Superior temporal gyrus (tissue), 1 donor: Measurements from ENCODE around the gene CCDC85C.
"Not testable (repeated sequence)": the region's sequence is repeated elsewhere in the genome, so short reads cannot be mapped to it uniquely, and the experiment has no call there.

ENCODE experiments used
- DNase-seq: peaks from one replicate; pipeline ENCODE4 v3.0.0-alpha.2; 2016; ENCODE audit errors: extremely low spot score

The CCDC85C gene

DNA sequence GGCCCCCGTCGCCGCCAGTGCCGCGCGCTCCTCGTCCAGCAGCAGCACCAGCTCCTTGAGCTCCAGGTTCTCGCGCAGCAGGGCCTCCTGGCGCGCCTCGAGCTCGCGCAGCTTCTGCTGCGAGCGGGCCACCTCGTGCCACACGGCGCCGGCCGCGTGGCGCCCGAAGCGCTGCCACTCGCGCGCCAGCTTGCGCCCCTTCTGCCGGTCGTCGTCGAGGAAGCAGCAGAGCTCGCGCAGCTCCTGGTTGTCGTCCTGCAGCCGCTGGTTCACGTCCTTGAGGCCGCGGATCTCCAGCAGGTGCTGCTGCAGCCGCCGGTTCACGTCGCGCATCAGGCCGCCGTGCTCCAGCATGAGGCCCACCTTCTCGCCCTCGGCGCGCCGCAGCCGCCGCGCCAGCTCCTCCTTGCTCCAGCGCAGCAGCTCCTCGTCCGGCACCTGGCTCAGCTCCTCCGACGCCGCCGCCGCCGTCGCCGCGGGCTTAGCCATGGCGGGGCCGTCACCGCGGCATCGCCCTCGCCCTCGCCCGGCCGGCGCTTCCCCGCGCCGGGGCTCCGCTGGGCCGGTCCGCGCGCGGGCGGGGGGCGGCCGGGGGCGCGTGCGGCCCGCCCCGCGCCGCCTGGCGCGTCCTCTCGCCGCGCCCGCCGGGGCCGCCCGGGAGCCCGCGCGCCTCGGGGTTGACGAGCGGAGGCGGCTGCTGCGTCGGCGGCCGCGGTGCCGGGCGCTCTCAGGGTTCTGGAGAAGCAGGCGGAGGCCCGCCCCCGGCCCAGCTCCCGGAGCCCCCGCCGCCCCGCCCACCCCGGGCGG lies at the start of gene CCDC85C:
TSS of gene CCDC85C (minus strand) at position 737 of the 807 bp plus-strand sequence. CDS start at position 489, 248 bp downstream.
- DNase-seq: no peak

DNA sequence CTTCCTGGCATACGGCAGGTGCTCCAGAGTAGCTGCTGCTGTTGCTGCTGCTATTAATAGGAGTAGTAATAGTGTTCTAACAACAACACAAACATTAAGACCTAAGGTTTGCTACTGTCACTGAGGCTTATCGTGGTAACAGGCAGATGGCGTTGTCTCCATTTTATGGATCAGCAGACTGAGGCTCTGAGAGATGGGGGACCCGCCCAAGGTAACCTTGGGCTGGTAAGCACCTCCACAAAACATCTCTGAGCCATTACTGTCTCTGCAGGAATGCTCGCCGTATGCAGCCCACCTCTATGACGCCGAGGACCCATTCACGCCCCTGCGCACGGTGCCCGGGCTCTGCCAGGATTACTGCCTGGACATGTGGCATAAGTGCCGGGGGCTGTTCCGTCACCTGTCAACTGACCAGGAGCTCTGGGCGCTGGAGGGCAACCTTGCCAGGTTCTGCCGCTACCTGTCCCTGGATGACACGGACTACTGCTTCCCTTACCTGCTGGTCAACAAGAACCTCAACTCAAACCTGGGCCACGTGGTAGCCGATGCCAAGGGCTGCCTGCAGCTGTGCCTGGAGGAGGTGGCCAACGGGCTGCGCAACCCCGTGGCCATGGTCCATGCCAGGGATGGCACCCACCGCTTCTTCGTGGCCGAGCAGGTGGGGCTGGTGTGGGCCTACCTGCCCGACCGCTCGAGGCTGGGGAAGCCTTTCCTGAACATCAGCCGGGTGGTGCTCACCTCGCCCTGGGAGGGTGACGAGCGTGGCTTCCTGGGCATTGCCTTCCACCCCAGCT lies 48.1 kb upstream of the CCDC85C start:
- DNase-seq: no peak

DNA sequence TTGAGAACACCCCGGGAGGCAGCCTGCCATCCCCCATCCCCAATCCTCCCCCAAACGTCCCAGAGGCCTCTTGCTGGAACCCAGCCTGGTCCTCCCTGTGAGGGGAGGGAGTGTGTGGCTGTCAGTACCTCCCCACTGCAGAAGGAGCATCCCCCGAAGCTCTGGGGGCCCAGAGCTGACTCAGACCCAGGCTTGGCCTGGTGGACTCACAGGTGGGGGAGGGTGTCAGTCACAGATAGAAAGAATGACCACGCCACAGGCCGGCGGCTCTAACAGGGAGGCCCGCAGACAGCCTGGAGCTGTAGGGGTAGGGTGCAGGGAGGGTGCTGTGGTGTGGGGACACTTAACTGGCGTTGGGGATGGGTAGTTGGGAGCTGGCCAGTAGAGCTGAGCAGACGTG lies 46.2 kb upstream of the CCDC85C start:
- DNase-seq: no peak

GRCh38 chr14:99649643-99650042 lies 45.6 kb upstream of the CCDC85C start:
- DNase-seq: no peak

DNA sequence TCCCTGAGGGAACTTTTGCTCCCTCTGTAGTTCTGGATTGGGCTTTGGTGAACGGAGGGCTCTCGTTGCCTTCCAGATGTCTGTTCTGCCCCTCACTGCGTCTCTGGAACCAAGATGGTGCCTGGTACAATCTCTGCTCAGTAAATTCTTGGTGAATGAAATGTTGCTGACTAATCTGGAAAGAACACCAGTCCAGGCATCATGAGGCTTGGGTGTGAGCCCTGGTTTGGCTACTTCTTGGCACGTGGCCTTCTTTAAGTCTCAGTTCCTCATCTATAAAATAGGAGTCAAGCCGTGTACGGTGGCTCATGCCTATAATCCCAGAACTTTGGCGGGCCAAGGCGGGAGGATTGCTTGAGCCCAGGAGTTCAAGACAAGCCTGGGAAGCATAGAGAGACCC lies 45.2 kb upstream of the CCDC85C start:
- no peak for DNase-seq

DNA sequence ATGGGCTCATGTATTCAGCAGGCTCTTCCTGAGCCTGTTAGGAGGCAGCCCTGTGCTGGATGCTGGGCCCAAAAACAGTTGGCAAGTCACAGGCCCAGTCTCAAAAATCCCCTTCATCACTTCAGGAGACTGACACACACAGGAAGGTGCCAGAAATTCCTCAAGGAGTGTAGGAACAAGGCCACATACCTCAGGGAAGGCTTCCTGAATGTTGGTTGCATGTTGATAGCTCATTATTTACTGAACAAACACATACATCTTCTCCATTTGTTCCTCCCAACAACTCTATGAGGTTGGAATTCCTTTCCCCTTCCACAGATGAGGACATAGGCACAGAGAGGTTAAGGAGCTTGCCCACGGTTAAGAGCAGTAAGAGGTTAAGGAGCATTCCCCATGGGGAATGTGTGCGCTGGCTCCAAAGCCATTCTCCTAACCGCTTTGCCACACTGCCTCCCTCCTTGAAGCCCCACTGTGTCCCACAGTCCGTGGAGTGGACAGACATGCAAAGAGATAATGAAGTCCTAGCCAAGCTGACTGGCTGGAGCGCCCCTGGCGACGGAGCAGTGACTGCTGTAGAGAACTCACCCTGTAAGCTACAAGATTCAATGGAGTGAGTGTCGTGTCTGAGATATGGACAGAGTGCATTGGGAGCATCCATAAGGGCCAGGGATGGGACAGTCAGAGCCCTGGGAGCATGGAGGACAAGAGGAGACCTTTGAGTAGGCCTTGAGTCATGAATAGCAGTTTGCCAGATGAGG lies 44.2 kb upstream of the CCDC85C start:
- no peak for DNase-seq

DNA sequence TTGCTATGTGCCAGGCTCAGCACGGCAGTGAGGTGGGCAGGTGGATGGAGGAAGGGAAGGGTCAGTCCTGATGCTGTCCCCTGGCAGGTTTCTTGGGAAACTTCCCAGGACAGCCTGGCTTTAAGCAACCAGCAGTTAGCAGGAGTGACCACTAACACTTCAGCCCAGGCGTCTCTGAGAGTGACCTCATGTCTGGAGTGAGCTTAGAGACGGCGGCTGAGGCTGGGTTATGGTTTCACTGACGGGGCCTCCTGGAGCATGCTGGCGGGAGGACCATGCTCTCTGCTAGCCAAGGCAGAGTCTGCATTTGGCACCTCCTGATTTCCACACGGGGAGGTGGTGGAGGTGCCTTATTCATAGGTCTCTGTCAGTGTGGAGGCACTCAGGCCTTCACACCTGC lies 43.4 kb upstream of the CCDC85C start:
- no peak for DNase-seq

- no peak for DNase-seq
These were observed 41.8 kb upstream of the CCDC85C start for GRCh38 chr14:99645545-99646505.

DNA sequence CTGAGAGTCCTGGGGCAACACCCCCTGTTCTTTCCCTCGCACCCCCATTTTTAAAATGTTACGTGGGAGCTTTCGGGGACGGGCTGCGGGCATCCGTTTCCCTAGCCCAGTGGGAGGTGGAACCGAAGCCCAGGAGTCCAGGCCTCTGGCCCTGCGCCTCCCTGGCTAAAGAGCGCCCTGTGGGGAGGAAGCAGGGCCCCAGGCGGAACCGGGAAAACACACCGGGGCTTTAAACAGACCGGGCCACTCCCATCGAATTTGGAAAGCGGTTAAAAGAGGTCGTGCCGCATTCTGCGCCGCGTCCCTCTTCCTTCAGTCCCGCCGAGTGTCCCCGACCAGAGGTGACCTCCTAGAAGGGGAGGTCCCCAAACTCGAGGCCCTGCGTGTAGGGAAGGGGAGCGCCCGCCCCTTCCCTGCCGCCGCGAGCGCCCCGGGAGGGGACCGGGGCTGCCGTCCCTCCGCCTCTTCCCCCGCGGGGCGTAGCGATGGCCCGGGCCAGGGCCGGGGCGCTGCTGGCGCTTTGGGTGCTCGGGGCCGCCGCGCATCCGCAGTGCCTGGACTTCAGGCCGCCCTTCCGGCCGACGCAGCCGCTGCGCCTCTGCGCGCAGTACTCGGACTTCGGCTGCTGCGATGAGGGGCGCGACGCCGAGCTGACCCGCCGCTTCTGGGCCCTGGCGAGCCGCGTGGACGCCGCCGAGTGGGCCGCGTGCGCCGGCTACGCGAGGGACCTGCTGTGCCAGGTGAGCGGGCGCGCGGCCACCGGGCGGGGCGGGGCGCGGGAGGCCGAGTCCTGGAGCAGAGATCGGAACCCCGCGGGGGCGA lies 40.9 kb upstream of the CCDC85C start, which contains the start of gene HHIPL1:
TSS of gene HHIPL1 (plus strand) at position 407 of the 822 bp plus-strand sequence. CDS start at position 486, 79 bp downstream.
- no peak for DNase-seq

DNA sequence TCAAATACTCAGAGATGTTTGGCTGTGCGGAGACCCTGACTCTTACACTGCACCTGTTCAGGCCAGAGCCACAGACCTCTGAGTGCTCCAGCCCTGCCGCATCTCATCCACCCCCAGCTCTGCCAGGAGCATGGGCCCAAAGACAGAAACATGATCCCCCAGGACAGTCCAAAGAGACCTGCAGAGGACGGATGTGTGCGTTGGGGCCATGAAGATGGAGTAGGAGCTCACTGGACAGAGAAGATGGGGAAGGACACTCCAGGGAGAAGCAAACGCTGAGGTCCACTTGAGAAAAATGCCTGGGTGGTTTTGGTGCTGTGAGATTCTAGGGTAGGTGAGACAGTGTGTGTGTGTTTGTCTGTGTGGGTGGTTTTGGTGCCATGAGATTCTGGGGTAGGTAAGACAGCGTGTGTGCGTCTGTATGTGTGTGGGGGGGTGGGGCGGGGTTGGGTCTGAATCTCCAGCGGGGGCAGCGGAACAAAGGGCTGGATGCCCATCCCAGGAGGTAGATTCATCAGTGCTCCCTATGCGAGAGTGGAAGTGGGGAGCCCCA lies 40.1 kb upstream of the CCDC85C start:
- no peak for DNase-seq

DNA sequence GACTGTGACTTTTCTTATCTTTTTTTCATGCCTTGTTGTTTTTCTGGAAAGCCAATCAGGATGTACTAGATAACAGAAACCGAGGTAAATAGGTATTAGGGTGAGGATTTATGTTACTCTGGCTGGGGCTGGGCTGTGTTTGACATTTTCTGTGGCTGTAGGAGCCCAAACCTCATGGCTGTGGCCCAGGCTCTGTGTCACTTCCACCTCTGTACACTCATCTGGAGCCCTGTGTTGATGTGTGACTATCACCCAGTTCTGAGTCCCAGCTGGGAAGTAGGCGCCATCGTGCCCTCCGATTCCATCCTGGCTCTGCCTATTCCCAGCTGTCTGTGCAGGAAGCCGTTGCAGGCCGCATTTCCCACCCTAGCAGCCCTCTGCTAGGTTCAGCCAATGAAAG lies 39.3 kb upstream of the CCDC85C start:
- no peak for DNase-seq

DNA sequence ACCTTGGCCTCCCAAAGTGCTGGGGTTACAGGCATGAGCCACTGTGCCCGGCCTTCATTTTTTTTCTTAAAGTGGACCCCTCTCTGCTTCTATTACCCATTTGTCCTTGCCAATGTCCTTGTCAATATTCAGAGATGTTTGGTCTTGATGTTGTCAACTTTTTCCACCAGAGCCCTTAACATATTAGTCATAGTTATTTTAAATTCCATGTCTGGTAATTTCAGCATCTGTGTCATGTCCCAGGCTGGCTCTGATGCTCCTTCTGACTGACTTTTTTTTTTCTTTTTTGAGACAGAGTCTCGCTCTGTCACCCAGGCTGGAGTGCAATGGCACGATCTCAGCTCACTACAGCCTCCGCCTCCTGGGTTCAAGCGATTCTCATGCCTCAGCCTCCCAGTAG lies 38.8 kb upstream of the CCDC85C start:
- not testable (repeated sequence) for DNase-seq

- DNase-seq: no peak
These were observed 33.6 kb upstream of the CCDC85C start for GRCh38 chr14:99637624-99638023.

DNA sequence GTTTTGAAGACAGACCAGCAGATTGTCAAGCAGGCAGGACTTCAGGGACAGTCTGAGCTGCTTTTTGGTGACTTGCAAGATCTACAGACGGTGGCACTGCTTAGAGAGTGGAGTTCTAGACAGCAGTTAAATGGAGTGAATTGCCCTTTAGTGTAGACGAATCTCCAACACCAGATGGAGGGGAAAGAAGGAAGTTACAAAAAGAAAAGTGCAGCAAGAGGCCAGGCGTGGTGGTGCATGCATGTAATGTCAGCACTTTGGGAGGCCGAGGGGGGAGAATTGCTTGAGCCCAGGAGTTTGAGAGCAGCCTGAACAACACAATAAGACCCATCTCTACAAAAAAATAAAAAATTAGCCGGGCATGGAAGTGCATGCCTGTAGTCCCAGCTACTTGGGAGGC lies 32.5 kb upstream of the CCDC85C start:
- no peak for DNase-seq

DNA sequence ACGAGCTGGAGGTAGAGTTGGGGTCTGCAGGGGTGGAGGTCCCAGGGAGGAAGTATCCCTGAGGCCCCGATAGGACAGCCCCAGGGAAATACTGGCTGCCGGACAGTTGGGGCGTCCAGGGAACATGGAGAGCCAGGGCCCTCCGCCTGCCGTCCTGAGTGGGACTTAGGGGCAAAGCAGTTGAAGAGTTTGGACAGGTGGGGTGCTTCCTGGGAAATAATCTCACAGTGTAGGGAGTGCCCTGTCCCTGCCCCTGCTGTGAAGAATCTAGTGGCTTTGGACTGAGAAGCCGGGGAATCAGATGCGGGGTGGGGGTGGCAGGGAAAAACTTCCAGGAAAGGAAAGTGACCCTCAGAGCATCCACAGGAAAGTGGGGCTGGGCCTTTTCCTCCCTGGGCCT lies 31.1 kb upstream of the CCDC85C start:
- DNase-seq: no peak

- DNase-seq: no peak
These were observed 30.4 kb upstream of the CCDC85C start for GRCh38 chr14:99634443-99634842.

DNA sequence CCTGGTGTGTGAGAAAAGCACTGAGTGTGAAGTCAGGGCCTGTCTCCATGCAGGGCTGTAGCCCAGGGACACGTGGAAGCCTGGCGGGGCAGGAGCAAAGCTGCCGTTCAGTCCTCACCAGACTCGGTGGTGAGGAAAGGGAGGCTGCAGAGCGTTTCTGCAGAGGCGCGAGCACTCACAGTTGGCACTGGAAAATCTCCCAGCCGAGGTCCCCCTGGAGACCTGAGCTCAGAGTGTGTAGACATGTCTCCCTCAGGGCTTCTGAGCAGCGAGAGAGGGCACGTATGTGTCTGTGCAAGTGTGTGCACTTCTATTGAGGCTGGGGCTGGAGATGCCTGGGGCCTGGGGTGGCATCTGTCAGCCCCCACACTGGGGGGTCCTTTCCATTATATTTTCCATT lies 29.9 kb upstream of the CCDC85C start:
- DNase-seq: no peak

- no peak for DNase-seq
These were observed 29.1 kb upstream of the CCDC85C start for GRCh38 chr14:99633141-99633540.

GRCh38 chr14:99632410-99633035 lies 28.5 kb upstream of the CCDC85C start:
- DNase-seq: no peak
